Progenitor cell of endocrine pancreas (in vitro differentiated cells): ENCODE data around the gene SAYSD1. TPM values are rescaled to one million over a fixed set of nuclear protein-coding genes. Genes with fewer than 3 reads are reported as not detected.

Experiments used
- DNase-seq: peaks from one replicate; pipeline ENCODE4 v3.0.0; 2021; ENCODE audit warnings: low spot score; ENCODE audit not compliant: unreplicated experiment
- H3K27ac Mint-ChIP-seq: 2 replicates; pipeline ENCODE4 v1.8.0; 2021; ENCODE audit warnings: mild to moderate bottlenecking, moderate library complexity, mixed read lengths
- H3K27me3 Mint-ChIP-seq: 2 replicates; pipeline ENCODE4 v1.8.0; 2021; ENCODE audit warnings: mixed read lengths
- H3K36me3 Mint-ChIP-seq: 2 replicates; pipeline ENCODE4 v1.8.0; 2022; ENCODE audit warnings: mixed read lengths; ENCODE audit not compliant: insufficient read depth
- H3K4me1 Mint-ChIP-seq: 2 replicates; pipeline ENCODE4 v1.8.0; 2021; ENCODE audit warnings: low read depth, mixed read lengths
- H3K4me3 Mint-ChIP-seq: 2 replicates; pipeline ENCODE4 v1.8.0; 2021; ENCODE audit warnings: low read depth, mild to moderate bottlenecking, moderate library complexity, mixed read lengths
- H3K9me3 Mint-ChIP-seq: 2 replicates; pipeline ENCODE4 v1.8.0; 2021; ENCODE audit warnings: low read depth, mixed read lengths
- CTCF ChIP-seq: fragments of 200-600 bp; sonication (generic); IDR thresholded peaks from one replicate; pipeline ENCODE4 v1.5.0; 2021; ENCODE audit warnings: antibody characterized with exemption, mild to moderate bottlenecking; ENCODE audit not compliant: unreplicated experiment
- total RNA-seq: library from RNA; stranded (reverse); gene quantifications from 2 replicates; pipeline ENCODE4 v1.2.1, GENCODE V29; 2021

Gene SAYSD1
- total RNA-seq, 1 donor from 2014 or later, result 17.4 TPM

GRCh38 chr6:39107641-39108040 is 7.3 kb downstream of the SAYSD1 start:
- Mint-ChIP-seq H3K36me3 (peaks cover 18% of the 10 kb centered on the region), H3K4me3 (no peak overlapping the region), H3K9me3 (no peaks in the 10 kb centered on the region), H3K27ac (no peak overlapping the region), H3K27me3 (peaks cover 2% of the 10 kb centered on the region), H3K4me1 (peaks cover 7% of the 10 kb centered on the region)
- TF ChIP-seq CTCF, result no peak
- DNase-seq, result no peak

GRCh38 chr6:39107034-39107433 is 8.0 kb downstream of the SAYSD1 start:
- no peak for DNase-seq
- Mint-ChIP-seq H3K9me3 (no peaks in the 10 kb centered on the region), H3K36me3 (peaks cover 18% of the 10 kb centered on the region), H3K4me3 (no peak overlapping the region), H3K27me3 (no peaks in the 10 kb centered on the region), H3K4me1 (peaks cover 7% of the 10 kb centered on the region), H3K27ac (no peak overlapping the region)
- no peak for TF ChIP-seq CTCF

- TF ChIP-seq CTCF, result no peak
- peaks cover 12% of the 10 kb centered on the region for H3K36me3 Mint-ChIP-seq
- H3K27me3 Mint-ChIP-seq, result peaks cover 3% of the 10 kb centered on the region
- H3K4me3 Mint-ChIP-seq, result no peak overlapping the region
- H3K27ac Mint-ChIP-seq, result no peak overlapping the region
- peaks cover 7% of the 10 kb centered on the region for H3K4me1 Mint-ChIP-seq
- no peak for DNase-seq
- H3K9me3 Mint-ChIP-seq, result no peaks in the 10 kb centered on the region
Observed at GRCh38 chr6:39104528-39104927, 10.5 kb downstream of the SAYSD1 start.

- Mint-ChIP-seq H3K27me3 (peaks cover 3% of the 10 kb centered on the region), H3K4me3 (no peak overlapping the region), H3K9me3 (no peaks in the 10 kb centered on the region), H3K36me3 (peaks cover 8% of the 10 kb centered on the region), H3K4me1 (peaks cover 4% of the 10 kb centered on the region), H3K27ac (no peak overlapping the region)
- no peak for DNase-seq
- TF ChIP-seq CTCF, result no peak
Observed at GRCh38 chr6:39102821-39103136, 12.2 kb downstream of the SAYSD1 start.

GRCh38 chr6:39102071-39102820 is 12.7 kb downstream of the SAYSD1 start:
- H3K4me1 Mint-ChIP-seq, result peaks cover 4% of the 10 kb centered on the region
- H3K4me3 Mint-ChIP-seq, result no peak overlapping the region
- peaks cover 8% of the 10 kb centered on the region for H3K36me3 Mint-ChIP-seq
- no peak overlapping the region for H3K27ac Mint-ChIP-seq
- peak; percentile 46 for DNase-seq
- H3K27me3 Mint-ChIP-seq, result peaks cover 3% of the 10 kb centered on the region
- no peaks in the 10 kb centered on the region for H3K9me3 Mint-ChIP-seq
- peak; percentile 74 for TF ChIP-seq CTCF
